Activated CD4-positive, alpha-beta T cell treated with anti-CD3 and anti-CD28 coated beads, Interleukin-2, Interleukin-4, amounts not matched to agents 100 ng/mL and 50 ng/mL, durations not matched to agents 16 hours and 8 hours (primary cell): ENCODE data around the gene GHDC.
A peak's percentile ranks its signal among the peaks of the same experiment; 100 is the strongest.
"Not testable (repeated sequence)": the region's sequence is repeated elsewhere in the genome, so short reads cannot be mapped to it uniquely, and the experiment has no call there.

Experiments used
- DNase-seq: peaks from one replicate; pipeline ENCODE4 v3.0.0-alpha.2; 2020; ENCODE audit warnings: low spot score

Gene GHDC

GRCh38 chr17:42202696-42203095 is 8.4 kb upstream of the GHDC start:
- no peak for DNase-seq

- DNase-seq, result no peak
These were observed 7.9 kb upstream of the GHDC start for GRCh38 chr17:42202159-42202558.

- no peak for DNase-seq
These were observed 7.1 kb upstream of the GHDC start for GRCh38 chr17:42201458-42201772.

GRCh38 chr17:42200706-42201457 is 6.6 kb upstream of the GHDC start:
- no peak for DNase-seq

- no peak for DNase-seq
These were observed 5.2 kb upstream of the GHDC start for GRCh38 chr17:42199416-42200011.

GRCh38 chr17:42198897-42199296 is 4.6 kb upstream of the GHDC start:
- no peak for DNase-seq

- no peak for DNase-seq
These were observed 3.4 kb upstream of the GHDC start for GRCh38 chr17:42197564-42198156.

GRCh38 chr17:42193216-42193968 is 902 bp downstream of the GHDC start:
- no peak for DNase-seq

GRCh38 chr17:42192189-42193126 is 1.8 kb downstream of the GHDC start:
- no peak for DNase-seq

GRCh38 chr17:42191275-42191608 is 3.1 kb downstream of the GHDC start:
- no peak for DNase-seq

- no peak for DNase-seq
These were observed 3.6 kb downstream of the GHDC start for GRCh38 chr17:42190491-42191274.

GRCh38 chr17:42189651-42189965 is 4.7 kb downstream of the GHDC start:
- DNase-seq, result no peak

- no peak for DNase-seq
These were observed 5.3 kb downstream of the GHDC start for GRCh38 chr17:42188749-42189650.

GRCh38 chr17:42187833-42188232 is 6.5 kb downstream of the GHDC start:
- DNase-seq, result no peak

GRCh38 chr17:42186191-42186590 is 8.1 kb downstream of the GHDC start:
- DNase-seq, result not testable (repeated sequence)

- DNase-seq, result no peak
These were observed 8.7 kb downstream of the GHDC start for GRCh38 chr17:42185621-42185930.

GRCh38 chr17:42184713-42185620 is 9.3 kb downstream of the GHDC start, which contains the start of gene HCRT:
Gene HCRT, minus strand, starts transcription at chr17:42185452. Its CDS starts 87 bp downstream, at chr17:42185365.
- DNase-seq, result no peak

- peak; percentile 87 for DNase-seq
These were observed 10.3 kb downstream of the GHDC start for GRCh38 chr17:42183741-42184711.
